ENCODE results near the gene ALG9.

DNA sequence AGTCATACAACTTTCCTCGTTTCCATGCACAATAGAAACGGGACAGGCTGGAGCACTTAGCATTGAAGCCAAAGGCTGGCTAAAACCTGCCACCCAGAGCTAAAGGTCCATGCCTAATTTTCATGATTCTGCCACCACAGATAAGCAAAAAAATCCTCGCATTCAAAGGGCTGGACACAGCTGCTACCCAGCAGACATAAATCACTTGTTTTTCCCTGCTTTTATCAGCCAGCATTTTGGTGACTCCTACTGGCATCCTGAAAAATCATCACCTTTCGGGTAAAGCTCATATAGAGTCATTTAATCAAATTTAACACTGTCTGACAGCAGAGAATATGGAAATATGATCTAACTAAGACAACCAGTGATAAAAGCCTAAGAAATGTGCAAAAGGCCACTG, 37.9 kb downstream of the ALG9 start:
- TF ChIP-seq, protein P1, sequence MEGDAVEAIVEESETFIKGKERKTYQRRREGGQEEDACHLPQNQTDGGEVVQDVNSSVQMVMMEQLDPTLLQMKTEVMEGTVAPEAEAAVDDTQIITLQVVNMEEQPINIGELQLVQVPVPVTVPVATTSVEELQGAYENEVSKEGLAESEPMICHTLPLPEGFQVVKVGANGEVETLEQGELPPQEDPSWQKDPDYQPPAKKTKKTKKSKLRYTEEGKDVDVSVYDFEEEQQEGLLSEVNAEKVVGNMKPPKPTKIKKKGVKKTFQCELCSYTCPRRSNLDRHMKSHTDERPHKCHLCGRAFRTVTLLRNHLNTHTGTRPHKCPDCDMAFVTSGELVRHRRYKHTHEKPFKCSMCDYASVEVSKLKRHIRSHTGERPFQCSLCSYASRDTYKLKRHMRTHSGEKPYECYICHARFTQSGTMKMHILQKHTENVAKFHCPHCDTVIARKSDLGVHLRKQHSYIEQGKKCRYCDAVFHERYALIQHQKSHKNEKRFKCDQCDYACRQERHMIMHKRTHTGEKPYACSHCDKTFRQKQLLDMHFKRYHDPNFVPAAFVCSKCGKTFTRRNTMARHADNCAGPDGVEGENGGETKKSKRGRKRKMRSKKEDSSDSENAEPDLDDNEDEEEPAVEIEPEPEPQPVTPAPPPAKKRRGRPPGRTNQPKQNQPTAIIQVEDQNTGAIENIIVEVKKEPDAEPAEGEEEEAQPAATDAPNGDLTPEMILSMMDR (IDR thresholded peaks at IDR 0.05) = no peak
- TF ChIP-seq EP300 (IDR thresholded peaks at IDR 0.05) (no peak), POLR2AphosphoS5 (IDR thresholded peaks at IDR 0.05) (no peak)
